Endothelial cell of umbilical vein (primary cell): ENCODE measurements around the gene COL5A1. TPM values are rescaled to one million over a fixed set of nuclear protein-coding genes. Genes with fewer than 3 reads are reported as not detected.

Experiments
- BruUV-seq: library from RNA; stranded (reverse); fragments of 400-500 nt; replicated peaks from 2 replicates; lab custom pipeline; 2021; lab: Mats Ljungman, UMichigan
- CTCF ChIA-PET: fragments of 300-600, 350-600 bp; sonication (Branson Sonifier 250); formaldehyde crosslinking; loops from one replicate; lab custom pipeline; 2021; ENCODE audit warnings: antibody characterized with exemption, inconsistent platforms; lab: Charles Lee
- POLR2A ChIA-PET: fragments of 300-600, 350-600 bp; sonication (Branson Sonifier 250); formaldehyde crosslinking; loops from one replicate; lab custom pipeline; 2021; ENCODE audit warnings: antibody characterized with exemption, inconsistent platforms; lab: Charles Lee
- DNase-seq: peaks from one replicate; pipeline ENCODE4 v3.0.0-alpha.2; 2011; ENCODE audit warnings: low read depth, low spot score
- FAIRE-seq: peaks from 2 replicates; lab custom pipeline; 2011; peaks lifted over from hg19 to GRCh38; lab: Jason Lieb, UNC
- H2AFZ ChIP-seq: 2 replicates; pipeline ENCODE4 v1.6.0; 2012; ENCODE audit warnings: low read depth, low read length, control low read depth, inconsistent platforms
- H3K27ac ChIP-seq: 2 replicates; pipeline ENCODE4 v1.5.1; 2011; ENCODE audit warnings: low read depth, mild to moderate bottlenecking, control low read depth, low read length, moderate library complexity; ENCODE audit not compliant: insufficient read depth
- H3K27me3 ChIP-seq, 2 experiments: 2 replicates each; pipeline versions ENCODE4 v1.6.0 to v1.6.1; 2011; ENCODE audit warnings: low read length in 2 of 2, mixed read lengths in 1 of 2; ENCODE audit not compliant: control insufficient read depth in 2 of 2, insufficient read depth in 2 of 2
- H3K36me3 ChIP-seq, 2 experiments: 2 replicates in 1 of 2; 3 replicates in 1 of 2; pipeline ENCODE4 v1.5.1; 2011; ENCODE audit warnings: low read length in 2 of 2, mild to moderate bottlenecking in 1 of 2, moderate library complexity in 1 of 2; ENCODE audit not compliant: control insufficient read depth in 2 of 2, insufficient read depth in 2 of 2; ENCODE audit errors: extremely low read depth in 1 of 2
- H3K4me1 ChIP-seq: 3 replicates; pipeline ENCODE4 v1.5.1; 2011; ENCODE audit warnings: mild to moderate bottlenecking, low read length; ENCODE audit not compliant: control insufficient read depth, insufficient read depth; ENCODE audit errors: extremely low read depth
- H3K4me2 ChIP-seq: 2 replicates; pipeline ENCODE4 v1.6.1; 2011; ENCODE audit warnings: low read length, control low read depth, mixed read lengths; ENCODE audit not compliant: insufficient read depth
- H3K4me3 ChIP-seq, 3 experiments: fragments of 200-600 bp in 1 of 3; sonication (generic), shearing (Covaris generic) in 1 of 3; replicated peaks in 1 of 3; 2 replicates each; pipeline ENCODE4 v1.5.1; 2011 to 2016; ENCODE audit warnings: control low read depth in 3 of 3, low read length in 3 of 3, mild to moderate bottlenecking in 2 of 3, inconsistent platforms in 1 of 3, low read depth in 1 of 3, moderate library complexity in 1 of 3; ENCODE audit not compliant: insufficient read depth in 1 of 3
- H3K79me2 ChIP-seq: 2 replicates; pipeline ENCODE4 v1.6.0; 2012; ENCODE audit warnings: low read length, inconsistent platforms; ENCODE audit not compliant: control insufficient read depth, insufficient read depth
- H3K9ac ChIP-seq: replicated peaks from 2 replicates; pipeline ENCODE3; 2011; ENCODE audit warnings: low read length, control low read depth; ENCODE audit not compliant: insufficient read depth; ENCODE audit errors: extremely low read depth
- H3K9me1 ChIP-seq: replicated peaks from 3 replicates; pipeline ENCODE4 v1.6.0; 2011; ENCODE audit warnings: mild to moderate bottlenecking, low read length; ENCODE audit not compliant: control insufficient read depth, insufficient read depth; ENCODE audit errors: extremely low read depth
- H3K9me3 ChIP-seq: replicated peaks from 2 replicates; pipeline ENCODE4 v1.5.1; 2012; ENCODE audit warnings: low read length, inconsistent platforms; ENCODE audit not compliant: control insufficient read depth, insufficient read depth
- H4K20me1 ChIP-seq: replicated peaks from 2 replicates; pipeline ENCODE3; 2011; ENCODE audit warnings: mild to moderate bottlenecking, low read length; ENCODE audit not compliant: control insufficient read depth, insufficient read depth; ENCODE audit errors: extremely low read depth
- EZH2 ChIP-seq: IDR thresholded peaks from 2 replicates; pipeline ENCODE4 v1.6.1; 2012; ENCODE audit warnings: borderline replicate concordance, low read depth, mild to moderate bottlenecking, moderate library complexity, low read length, inconsistent platforms; ENCODE audit not compliant: severe bottlenecking
- JUN ChIP-seq: IDR thresholded peaks from 2 replicates; pipeline ENCODE4 v1.6.1; 2011; ENCODE audit warnings: borderline replicate concordance, low read depth; ENCODE audit not compliant: insufficient read length, insufficient read depth
- MYC ChIP-seq: IDR thresholded peaks from one replicate; pipeline ENCODE4 v1.6.1; 2011; ENCODE audit warnings: mild to moderate bottlenecking, low read depth, low read length
- POLR2A ChIP-seq: IDR thresholded peaks from 2 replicates; pipeline ENCODE4 v1.6.1; 2012; ENCODE audit warnings: low read depth, mild to moderate bottlenecking, control low read depth, low read length
- POLR2AphosphoS5 ChIP-seq: IDR thresholded peaks from 2 replicates; pipeline ENCODE4 v1.6.1; 2012; ENCODE audit warnings: low read depth, mild to moderate bottlenecking, control low read depth, low read length, moderate library complexity; ENCODE audit not compliant: insufficient read depth
- dilution Hi-C: fragments of 300-500 bp; cut with MboI; formaldehyde crosslinking; loops from one replicate; pipeline ENCODE4 v1.15.0; 2019; ENCODE audit warnings: low sequenced_read_pairs; ENCODE audit not compliant: extremely low pct_ligation_motif_present
- intact Hi-C: fragments of 100-400 bp; cut with micrococcal nuclease; formaldehyde crosslinking; loops from one replicate; pipeline ENCODE4 v1.10.0; 2022
- polyA plus RNA-seq, 4 experiments: library from polyadenylated mRNA; depleted of rRNA in 3 of 4; stranded (reverse) in 3 of 4; unstranded in 1 of 4; fragments of >200 nt; gene quantifications; 2 replicates each; pipeline versions ENCODE4 v1.2.1 to v1.2.3, GENCODE V29; 2011 to 2012; ENCODE audit warnings: missing spikeins in 1 of 4
- total RNA-seq: library from RNA; stranded (reverse); gene quantifications from 2 replicates; pipeline ENCODE4 v1.2.3, GENCODE V29; 2021
- TF ChIP-seq, protein P1 (sequence below), 2 donors: IDR thresholded peaks; 1 replicate in 1 of 2; 2 replicates in 1 of 2; pipeline ENCODE4 v1.5.1; 2011; ENCODE audit warnings: low read length in 2 of 2, mild to moderate bottlenecking in 2 of 2, moderate library complexity in 2 of 2, control low read depth in 1 of 2, inconsistent platforms in 1 of 2, low read depth in 1 of 2; ENCODE audit not compliant: insufficient read depth in 1 of 2; ENCODE audit errors: extremely low read depth in 1 of 2

The COL5A1 gene
- total and polyA plus RNA-seq, 2 donors (not counting 3 experiments of a cell fraction or from before 2014, with no cell fraction given), result 97.4 to 175 TPM

DNA sequence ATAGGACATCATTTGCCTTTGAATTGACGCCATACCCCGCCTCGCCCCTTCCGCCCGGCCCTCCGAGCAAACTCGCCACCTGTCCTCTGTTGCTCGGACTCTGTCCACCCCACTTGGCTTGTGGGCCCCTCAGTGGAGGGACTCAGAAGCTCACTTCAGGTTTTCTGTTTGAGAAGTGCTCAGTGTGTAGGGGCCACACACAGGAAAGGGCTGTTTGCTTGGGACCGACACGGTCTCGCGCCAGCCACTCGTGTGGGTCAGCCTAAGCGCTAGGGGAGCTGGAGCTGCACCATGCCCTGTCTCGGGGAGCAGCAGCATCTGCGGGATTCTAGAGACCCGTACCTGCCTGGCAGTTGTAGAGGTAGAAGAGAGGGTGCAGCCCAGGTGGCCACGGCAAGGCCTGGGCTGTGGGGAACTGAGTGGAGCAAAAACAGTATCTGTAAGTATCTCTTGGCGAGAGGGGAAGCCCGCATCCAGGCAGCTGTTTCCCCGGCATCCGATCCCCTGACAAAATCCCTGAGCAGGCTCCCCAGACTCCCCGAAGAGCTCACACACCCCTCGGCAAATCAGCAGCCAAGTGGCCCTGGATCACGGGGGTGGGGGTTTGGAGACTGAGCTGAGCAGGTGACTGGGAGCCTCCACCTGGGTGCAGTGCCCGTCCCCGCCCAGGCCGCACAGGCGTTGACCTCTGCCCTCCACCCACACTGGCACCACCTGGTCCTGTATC, 52.2 kb downstream of the COL5A1 start:
- H3K36me3 ChIP-seq, result peaks cover 0 to 12% of the 10 kb centered on the region in 2 experiments
- dilution Hi-C loops, result no loop called here
- peaks cover 7% of the 10 kb centered on the region for H3K79me2 ChIP-seq
- no peak overlapping the region for H3K4me2 ChIP-seq
- no peak overlapping the region for H3K9ac ChIP-seq
- H3K27me3 ChIP-seq, result no peaks in the 10 kb centered on the region
- no peaks in the 10 kb centered on the region for H4K20me1 ChIP-seq
- H3K9me3 ChIP-seq, result no peaks in the 10 kb centered on the region
- DNase-seq, result no peak
- CTCF ChIA-PET, result interaction anchor here (1.3 to 1.7 kb wide), 2 partner anchors 9 to 244 kb away, joined by 3 to 4 read pairs; no protein-coding TSS in a partner anchor
- TF ChIP-seq JUN (no peak), MYC (no peak), POLR2A (no peak), EZH2 (no peak)
- TF ChIP-seq, protein P1, sequence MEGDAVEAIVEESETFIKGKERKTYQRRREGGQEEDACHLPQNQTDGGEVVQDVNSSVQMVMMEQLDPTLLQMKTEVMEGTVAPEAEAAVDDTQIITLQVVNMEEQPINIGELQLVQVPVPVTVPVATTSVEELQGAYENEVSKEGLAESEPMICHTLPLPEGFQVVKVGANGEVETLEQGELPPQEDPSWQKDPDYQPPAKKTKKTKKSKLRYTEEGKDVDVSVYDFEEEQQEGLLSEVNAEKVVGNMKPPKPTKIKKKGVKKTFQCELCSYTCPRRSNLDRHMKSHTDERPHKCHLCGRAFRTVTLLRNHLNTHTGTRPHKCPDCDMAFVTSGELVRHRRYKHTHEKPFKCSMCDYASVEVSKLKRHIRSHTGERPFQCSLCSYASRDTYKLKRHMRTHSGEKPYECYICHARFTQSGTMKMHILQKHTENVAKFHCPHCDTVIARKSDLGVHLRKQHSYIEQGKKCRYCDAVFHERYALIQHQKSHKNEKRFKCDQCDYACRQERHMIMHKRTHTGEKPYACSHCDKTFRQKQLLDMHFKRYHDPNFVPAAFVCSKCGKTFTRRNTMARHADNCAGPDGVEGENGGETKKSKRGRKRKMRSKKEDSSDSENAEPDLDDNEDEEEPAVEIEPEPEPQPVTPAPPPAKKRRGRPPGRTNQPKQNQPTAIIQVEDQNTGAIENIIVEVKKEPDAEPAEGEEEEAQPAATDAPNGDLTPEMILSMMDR (IDR thresholded peaks at IDR 0.05; ENCODE audit: extremely low read depth in 1 of 2, insufficient read depth in 1 of 2, low read depth in 1 of 2, low read length in 2 of 2), result no peak
- no peak overlapping the region for H3K4me3 ChIP-seq
- no peaks in the 10 kb centered on the region for H3K4me1 ChIP-seq
- H2AFZ ChIP-seq, result no peak overlapping the region
- BruUV-seq, result no TSS peak
- no peak for FAIRE-seq
- intact Hi-C loops, result no loop called here
- no peak overlapping the region for H3K27ac ChIP-seq
- POLR2A ChIA-PET, result no interaction called here
- no peaks in the 10 kb centered on the region for H3K9me1 ChIP-seq

DNA sequence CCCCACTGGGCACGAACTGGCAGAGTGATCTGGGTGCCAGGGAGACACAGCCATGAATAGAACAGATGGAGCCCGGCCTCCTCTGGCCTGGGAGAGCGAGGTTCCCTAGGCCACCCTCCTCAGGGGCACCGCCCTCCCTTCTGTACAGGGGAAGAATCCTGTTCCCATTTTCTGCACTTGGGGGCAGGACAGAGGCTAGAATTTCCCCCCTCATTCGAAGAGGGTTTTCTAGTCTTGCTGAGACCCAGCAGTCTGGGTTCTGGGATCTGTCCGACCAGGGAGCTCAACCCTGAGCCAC, 52.7 kb downstream of the COL5A1 start:
- CTCF ChIA-PET, result interaction anchor here (1.3 kb wide), 1 partner anchor 9 kb away, joined by 3 read pairs; no protein-coding TSS in a partner anchor
- DNase-seq (no peak), FAIRE-seq (no peak)
- H3K27ac ChIP-seq, result no peak overlapping the region
- H3K9me3 ChIP-seq, result no peaks in the 10 kb centered on the region
- intact Hi-C loops, result no loop called here
- POLR2A ChIA-PET, result no interaction called here
- H3K4me2 ChIP-seq, result no peak overlapping the region
- H3K36me3 ChIP-seq, result peaks cover 0 to 12% of the 10 kb centered on the region in 2 experiments
- H3K79me2 ChIP-seq, result peaks cover 7% of the 10 kb centered on the region
- no peak overlapping the region for H3K4me3 ChIP-seq
- TF ChIP-seq EZH2, result no peak
- TF ChIP-seq POLR2AphosphoS5, result no peak
- H3K9me1 ChIP-seq, result no peaks in the 10 kb centered on the region
- dilution Hi-C loops, result no loop called here
- no peaks in the 10 kb centered on the region for H4K20me1 ChIP-seq
- H3K4me1 ChIP-seq, result no peaks in the 10 kb centered on the region
- H3K27me3 ChIP-seq, result no peaks in the 10 kb centered on the region
- no TSS peak for BruUV-seq
- no peak overlapping the region for H2AFZ ChIP-seq
- H3K9ac ChIP-seq, result no peak overlapping the region
